ENCODE data around the gene ICAM4. TPM values are rescaled to one million over a fixed set of nuclear protein-coding genes. Genes with fewer than 3 reads are reported as not detected.
"Not testable (repeated sequence)": the region's sequence is repeated elsewhere in the genome, so short reads cannot be mapped to it uniquely, and the experiment has no call there.

The ICAM4 gene
- total and polyA plus RNA-seq, 2 experiments from 2014 or later, result 1.1 to 1.3 TPM

GRCh38 chr19:10334588-10335351 lies 48.0 kb downstream of the ICAM4 start:
- H3K27ac ChIP-seq, result peak overlapping the region; percentile 92
- no peaks in the 10 kb centered on the region for H3K36me3 ChIP-seq (ENCODE audit: low read depth)
- no peaks in the 10 kb centered on the region for H3F3A ChIP-seq (ENCODE audit: insufficient read depth)
- TF ChIP-seq EZH2phosphoT487 (IDR thresholded peaks at IDR 0.05; ENCODE audit: insufficient read depth, low read depth), result no peak
- TF ChIP-seq EZH2 (IDR thresholded peaks at IDR 0.05; ENCODE audit: insufficient read depth, poor library complexity, severe bottlenecking), result no peak
- H3K79me2 ChIP-seq (ENCODE audit: insufficient read depth), result peaks cover 33% of the 10 kb centered on the region
- 2% methylated on average over 45 to 57 of the region's 59 CpGs for WGBS, 2 experiments (ENCODE audit: low coverage in 1 of 2, low lambda C conversion rate in 2 of 2, missing lambda C conversion rate in 2 of 2)
- no peaks in the 10 kb centered on the region for H4K20me1 ChIP-seq (ENCODE audit: insufficient read depth)
- in situ Hi-C loops (cut with MboI), result no loop called here
- H3K4me3 ChIP-seq, result peak overlapping the region; percentile 90
- H3K27me3 ChIP-seq (replicated peaks; ENCODE audit: insufficient read depth), result no peaks in the 10 kb centered on the region
- no peaks in the 10 kb centered on the region for H3K9me3 ChIP-seq (ENCODE audit: low read depth)
- H2AFZ ChIP-seq, result peak overlapping the region; percentile 80
- peak overlapping the region; percentile 84 for H3K4me2 ChIP-seq (ENCODE audit: unreplicated experiment)
- H3K4me1 ChIP-seq (ENCODE audit: insufficient read depth), result peaks cover 8% of the 10 kb centered on the region
- peak; percentile 99 for DNase-seq
- H3K9ac ChIP-seq, result peak overlapping the region; percentile 90
- no peaks in the 10 kb centered on the region for H3K9me2 ChIP-seq (ENCODE audit: insufficient read depth)

GRCh38 chr19:10335352-10335985 lies 48.7 kb downstream of the ICAM4 start:
- 56 to 57% methylated on average over 25 to 26 of the region's 26 CpGs for WGBS, 2 experiments (ENCODE audit: low coverage in 1 of 2, low lambda C conversion rate in 2 of 2, missing lambda C conversion rate in 2 of 2)
- H3K9me2 ChIP-seq (ENCODE audit: insufficient read depth), result no peaks in the 10 kb centered on the region
- H4K20me1 ChIP-seq (ENCODE audit: insufficient read depth), result no peaks in the 10 kb centered on the region
- H3K4me3 ChIP-seq, result peak overlapping the region; percentile 90; the same call in 1 of the 2 replicates
- H3K36me3 ChIP-seq (ENCODE audit: low read depth), result no peaks in the 10 kb centered on the region
- peaks cover 8% of the 10 kb centered on the region for H3K4me1 ChIP-seq (ENCODE audit: insufficient read depth)
- no peak overlapping the region for H3K27ac ChIP-seq
- peak overlapping the region; percentile 80 for H3K4me2 ChIP-seq (ENCODE audit: unreplicated experiment)
- peak overlapping the region; percentile 90 for H3K9ac ChIP-seq
- in situ Hi-C loops (cut with MboI), result no loop called here
- peak overlapping the region; percentile 80 for H2AFZ ChIP-seq
- no peak for DNase-seq
- no peaks in the 10 kb centered on the region for H3K27me3 ChIP-seq (replicated peaks; ENCODE audit: insufficient read depth)
- peaks cover 26% of the 10 kb centered on the region for H3K79me2 ChIP-seq (ENCODE audit: insufficient read depth)
- no peak for TF ChIP-seq EZH2 (IDR thresholded peaks at IDR 0.05; ENCODE audit: insufficient read depth, poor library complexity, severe bottlenecking)
- no peak for TF ChIP-seq EZH2phosphoT487 (IDR thresholded peaks at IDR 0.05; ENCODE audit: insufficient read depth, low read depth)
- H3K9me3 ChIP-seq (ENCODE audit: low read depth), result no peaks in the 10 kb centered on the region
- H3F3A ChIP-seq (ENCODE audit: insufficient read depth), result no peaks in the 10 kb centered on the region

GRCh38 chr19:10336725-10337124 lies 50.0 kb downstream of the ICAM4 start:
- H3K4me3 ChIP-seq; in situ Hi-C loops (cut with MboI); H3K9me3 ChIP-seq (ENCODE audit: low read depth); DNase-seq; H3K36me3 ChIP-seq (ENCODE audit: low read depth); H3K9ac ChIP-seq; H3K9me2 ChIP-seq (ENCODE audit: insufficient read depth); H4K20me1 ChIP-seq (ENCODE audit: insufficient read depth); H3K27me3 ChIP-seq (replicated peaks; ENCODE audit: insufficient read depth); H2AFZ ChIP-seq; H3K4me2 ChIP-seq (ENCODE audit: unreplicated experiment); H3K27ac ChIP-seq; H3K4me1 ChIP-seq (ENCODE audit: insufficient read depth); H3F3A ChIP-seq (ENCODE audit: insufficient read depth): not testable (repeated sequence)
- peaks cover 14% of the 10 kb centered on the region for H3K79me2 ChIP-seq (ENCODE audit: insufficient read depth)
- 91 to 92% methylated on average over 9 of the region's 9 CpGs for WGBS, 2 experiments (ENCODE audit: low coverage in 1 of 2, low lambda C conversion rate in 2 of 2, missing lambda C conversion rate in 2 of 2)

Small RNA genes within 50 kb of the gene (small RNA-seq; reads per million reads assigned to genes)
- gene AC011511.1 (ENCODE audit: low read depth, low replicate concordance), result not detected
- gene AC011511.4 (ENCODE audit: low read depth, low replicate concordance), result not detected

Other genes starting within 250 kb of the ICAM4 start
- gene SHFL, start 200.6 kb upstream of the ICAM4 start, total RNA-seq (2014; rRNA removed; shearing (Covaris generic)), result 30.6 and 33.0 TPM in 2 replicates
- gene SHFL, start 200.6 kb upstream of the ICAM4 start, polyA plus RNA-seq (2016; fragmentation: Nextera tagmentation; extraction: Ambion mirVana), result 28.4 and 29.8 TPM in 2 replicates
- gene ANGPTL6, start 184.3 kb upstream of the ICAM4 start, total RNA-seq (2014; rRNA removed; shearing (Covaris generic)), result 0.22 and 0.63 TPM in 2 replicates
- gene ANGPTL6, start 184.3 kb upstream of the ICAM4 start, polyA plus RNA-seq (2016; fragmentation: Nextera tagmentation; extraction: Ambion mirVana), result 0.46 and 0.58 TPM in 2 replicates
- 39.7 and 47.0 TPM in 2 replicates for gene PPAN, start 180.6 kb upstream of the ICAM4 start, total RNA-seq (2014; rRNA removed; shearing (Covaris generic))
- gene PPAN, start 180.6 kb upstream of the ICAM4 start, polyA plus RNA-seq (2016; fragmentation: Nextera tagmentation; extraction: Ambion mirVana), result 44.2 and 47.7 TPM in 2 replicates
- 2.9 and 6.3 TPM in 2 replicates for gene P2RY11, start 175.3 kb upstream of the ICAM4 start, total RNA-seq (2014; rRNA removed; shearing (Covaris generic))
- 2.5 and 2.8 TPM in 2 replicates for gene P2RY11, start 175.3 kb upstream of the ICAM4 start, polyA plus RNA-seq (2016; fragmentation: Nextera tagmentation; extraction: Ambion mirVana)
- 211 and 259 TPM in 2 replicates for gene EIF3G, start 167.1 kb upstream of the ICAM4 start, total RNA-seq (2014; rRNA removed; shearing (Covaris generic))
- 176 and 179 TPM in 2 replicates for gene EIF3G, start 167.1 kb upstream of the ICAM4 start, polyA plus RNA-seq (2016; fragmentation: Nextera tagmentation; extraction: Ambion mirVana)
- gene DNMT1, start 92.0 kb upstream of the ICAM4 start, total RNA-seq (2014; rRNA removed; shearing (Covaris generic)), result 32.5 and 57.5 TPM in 2 replicates
- gene DNMT1, start 92.0 kb upstream of the ICAM4 start, polyA plus RNA-seq (2016; fragmentation: Nextera tagmentation; extraction: Ambion mirVana), result 91.8 and 101 TPM in 2 replicates
- 20.3 and 24.9 TPM in 2 replicates for gene S1PR2, start 55.6 kb upstream of the ICAM4 start, total RNA-seq (2014; rRNA removed; shearing (Covaris generic))
- 35.1 and 35.4 TPM in 2 replicates for gene S1PR2, start 55.6 kb upstream of the ICAM4 start, polyA plus RNA-seq (2016; fragmentation: Nextera tagmentation; extraction: Ambion mirVana)
- 101 and 103 TPM in 2 replicates for gene MRPL4, start 34.7 kb upstream of the ICAM4 start, total RNA-seq (2014; rRNA removed; shearing (Covaris generic))
- gene MRPL4, start 34.7 kb upstream of the ICAM4 start, polyA plus RNA-seq (2016; fragmentation: Nextera tagmentation; extraction: Ambion mirVana), result 71.6 and 73.9 TPM in 2 replicates
- 21.6 and 22.3 TPM in 2 replicates for gene ICAM1, start 15.8 kb upstream of the ICAM4 start, total RNA-seq (2014; rRNA removed; shearing (Covaris generic))
- gene ICAM1, start 15.8 kb upstream of the ICAM4 start, polyA plus RNA-seq (2016; fragmentation: Nextera tagmentation; extraction: Ambion mirVana), result 23.6 and 24.4 TPM in 2 replicates
- gene ICAM5, start 3.0 kb downstream of the ICAM4 start, total RNA-seq (2014; rRNA removed; shearing (Covaris generic)), result 45.4 and 48.7 TPM in 2 replicates
- gene ICAM5, start 3.0 kb downstream of the ICAM4 start, polyA plus RNA-seq (2016; fragmentation: Nextera tagmentation; extraction: Ambion mirVana), result 8.8 and 9.8 TPM in 2 replicates
- 1.8 and 2.5 TPM in 2 replicates for gene ZGLP1, start 22.9 kb downstream of the ICAM4 start, total RNA-seq (2014; rRNA removed; shearing (Covaris generic))
- 1.4 and 1.8 TPM in 2 replicates for gene ZGLP1, start 22.9 kb downstream of the ICAM4 start, polyA plus RNA-seq (2016; fragmentation: Nextera tagmentation; extraction: Ambion mirVana)
- gene FDX2, start 29.1 kb downstream of the ICAM4 start, total RNA-seq (2014; rRNA removed; shearing (Covaris generic)), result 46.6 and 50.2 TPM in 2 replicates
- 48.9 and 49.2 TPM in 2 replicates for gene FDX2, start 29.1 kb downstream of the ICAM4 start, polyA plus RNA-seq (2016; fragmentation: Nextera tagmentation; extraction: Ambion mirVana)
- 23.0 and 27.1 TPM in 2 replicates for gene RAVER1, start 46.6 kb downstream of the ICAM4 start, total RNA-seq (2014; rRNA removed; shearing (Covaris generic))
- 28.7 and 29.2 TPM in 2 replicates for gene RAVER1, start 46.6 kb downstream of the ICAM4 start, polyA plus RNA-seq (2016; fragmentation: Nextera tagmentation; extraction: Ambion mirVana)
- gene ICAM3, start 52.7 kb downstream of the ICAM4 start, total RNA-seq (2014; rRNA removed; shearing (Covaris generic)), result 3.4 and 8.6 TPM in 2 replicates
- 23.1 and 23.4 TPM in 2 replicates for gene ICAM3, start 52.7 kb downstream of the ICAM4 start, polyA plus RNA-seq (2016; fragmentation: Nextera tagmentation; extraction: Ambion mirVana)
- 64.1 and 85.5 TPM in 2 replicates for gene TYK2, start 93.6 kb downstream of the ICAM4 start, total RNA-seq (2014; rRNA removed; shearing (Covaris generic))
- gene TYK2, start 93.6 kb downstream of the ICAM4 start, polyA plus RNA-seq (2016; fragmentation: Nextera tagmentation; extraction: Ambion mirVana), result 54.3 and 60.4 TPM in 2 replicates
- gene CDC37, start 116.6 kb downstream of the ICAM4 start, total RNA-seq (2014; rRNA removed; shearing (Covaris generic)), result 268 and 301 TPM in 2 replicates
- gene CDC37, start 116.6 kb downstream of the ICAM4 start, polyA plus RNA-seq (2016; fragmentation: Nextera tagmentation; extraction: Ambion mirVana), result 288 and 291 TPM in 2 replicates
- 2.4 and 4.7 TPM in 2 replicates for gene PDE4A, start 133.6 kb downstream of the ICAM4 start, total RNA-seq (2014; rRNA removed; shearing (Covaris generic))
- 15.9 and 17.4 TPM in 2 replicates for gene PDE4A, start 133.6 kb downstream of the ICAM4 start, polyA plus RNA-seq (2016; fragmentation: Nextera tagmentation; extraction: Ambion mirVana)
- 93.2 and 99.5 TPM in 2 replicates for gene KEAP1, start 216.4 kb downstream of the ICAM4 start, total RNA-seq (2014; rRNA removed; shearing (Covaris generic))
- gene KEAP1, start 216.4 kb downstream of the ICAM4 start, polyA plus RNA-seq (2016; fragmentation: Nextera tagmentation; extraction: Ambion mirVana), result 74.4 and 81.5 TPM in 2 replicates
- 1.8 and 3.3 TPM in 2 replicates for gene S1PR5, start 230.5 kb downstream of the ICAM4 start, total RNA-seq (2014; rRNA removed; shearing (Covaris generic))
- gene S1PR5, start 230.5 kb downstream of the ICAM4 start, polyA plus RNA-seq (2016; fragmentation: Nextera tagmentation; extraction: Ambion mirVana), result 1.2 and 1.6 TPM in 2 replicates